Ovary (tissue), 3 donors: ENCODE measurements around the gene ZC3H7A.
"Not testable (repeated sequence)": the region's sequence is repeated elsewhere in the genome, so short reads cannot be mapped to it uniquely, and the experiment has no call there.

Source experiments
- CTCF ChIP-seq, 3 donors: fragments of 450-650 bp in 2 of 3; fragments of 200-600 bp in 1 of 3; IDR thresholded peaks; one replicate each; pipeline versions ENCODE4 v1.5.1 to v1.8.0; 2016 to 2022; ENCODE audit warnings: antibody characterized with exemption in 3 of 3, mild to moderate bottlenecking in 1 of 3
- POLR2A ChIP-seq: fragments of 450-650 bp; IDR thresholded peaks from one replicate; pipeline ENCODE4 v1.6.1; 2017; ENCODE audit warnings: antibody characterized with exemption, mild to moderate bottlenecking, moderate library complexity
- donor health status: DM: no; HTN: no; CAD: no.

GRCh38 chr16:11784980-11785599 lies 12.0 kb downstream of the ZC3H7A start:
- TF ChIP-seq CTCF (IDR thresholded peaks at IDR 0.05); POLR2A: not testable (repeated sequence)
